NCI-H526 treated with DMSO at 0.1 percent for 48 hours (cell line): ENCODE data around the gene INO80B.
"Not testable (repeated sequence)": the region's sequence is repeated elsewhere in the genome, so short reads cannot be mapped to it uniquely, and the experiment has no call there.

Experiments used
- DNase-seq: peaks from one replicate; lab custom pipeline; 2025; lab: John Stamatoyannopoulos, UW

Gene INO80B

GRCh38 chr2:74426181-74426758, 28.6 kb upstream of the INO80B start:
- no peak for DNase-seq

- DNase-seq: no peak
Observed at GRCh38 chr2:74427551-74427950, 27.3 kb upstream of the INO80B start.

GRCh38 chr2:74428675-74429074, 26.2 kb upstream of the INO80B start:
- DNase-seq: no peak

DNA sequence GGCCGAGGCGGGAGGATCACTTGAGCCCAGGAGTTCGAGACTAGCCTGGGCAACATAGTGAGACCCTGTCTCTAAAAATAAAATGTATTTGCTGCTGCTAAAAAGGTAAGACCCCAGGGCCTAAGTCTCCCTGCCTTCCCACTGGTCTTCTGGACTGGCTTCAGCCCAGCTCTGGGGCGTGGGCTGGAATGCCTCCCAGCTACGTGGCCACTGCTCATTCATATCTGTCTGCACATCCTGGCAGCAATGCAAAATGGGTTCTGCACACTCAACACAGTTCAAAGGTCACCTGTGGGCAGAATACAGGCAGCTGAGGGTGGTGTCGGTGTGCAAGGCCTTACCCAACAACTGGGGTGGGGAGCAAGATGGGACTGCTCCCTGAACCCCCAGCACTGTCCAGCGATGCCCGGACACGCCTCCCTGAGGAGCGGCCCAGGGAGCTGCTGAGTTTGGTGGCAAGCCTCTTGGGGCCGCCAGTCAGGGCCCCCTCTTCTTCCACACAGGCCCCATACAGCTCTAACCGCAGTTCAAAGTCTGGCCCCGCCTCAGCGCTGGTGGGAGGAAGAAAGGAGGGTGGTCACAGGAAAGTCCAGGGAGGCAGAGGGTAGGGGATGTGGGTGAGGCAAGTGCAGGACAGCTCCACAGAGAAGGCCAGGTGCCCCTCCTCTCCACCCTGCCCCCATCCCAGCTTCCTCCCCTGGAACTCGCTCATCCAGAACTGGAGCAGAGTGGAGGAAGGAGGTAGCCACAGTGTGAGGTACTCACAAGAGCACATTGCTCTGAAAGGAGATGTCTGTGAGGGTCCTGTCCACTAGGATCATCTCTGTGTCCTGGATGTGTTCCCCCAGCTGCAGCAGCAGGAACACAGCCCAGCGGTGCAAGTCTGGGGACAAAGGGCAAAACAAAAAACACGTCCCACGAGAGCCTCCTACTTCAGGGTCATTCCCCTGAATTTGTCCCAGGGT, 25.1 kb upstream of the INO80B start:
- DNase-seq: no peak

DNA sequence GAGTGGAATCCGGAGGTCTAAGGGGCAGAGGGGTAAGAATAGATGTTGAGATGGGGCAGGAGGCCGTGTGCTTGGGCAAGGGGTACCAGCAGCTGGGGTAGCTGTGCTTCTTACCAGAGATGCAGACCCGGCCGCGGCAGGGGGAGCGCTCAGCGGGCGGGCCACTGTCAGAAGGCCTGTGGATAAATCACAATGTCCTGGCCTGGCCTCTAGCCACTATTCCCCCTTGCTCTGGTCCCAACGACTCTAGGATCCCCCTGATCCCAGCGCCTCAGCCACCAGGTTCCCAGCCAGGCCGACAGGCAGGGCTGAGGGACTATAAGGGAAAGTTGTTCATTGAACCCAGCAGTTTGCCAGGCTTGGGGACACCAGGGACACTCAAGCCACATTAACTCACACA, 24.4 kb upstream of the INO80B start:
- no peak for DNase-seq

GRCh38 chr2:74436111-74436805, 18.6 kb upstream of the INO80B start:
- no peak for DNase-seq

- DNase-seq: no peak
Observed at GRCh38 chr2:74436848-74437695, 17.8 kb upstream of the INO80B start.

GRCh38 chr2:74438248-74438647, 16.6 kb upstream of the INO80B start:
- DNase-seq: no peak

DNA sequence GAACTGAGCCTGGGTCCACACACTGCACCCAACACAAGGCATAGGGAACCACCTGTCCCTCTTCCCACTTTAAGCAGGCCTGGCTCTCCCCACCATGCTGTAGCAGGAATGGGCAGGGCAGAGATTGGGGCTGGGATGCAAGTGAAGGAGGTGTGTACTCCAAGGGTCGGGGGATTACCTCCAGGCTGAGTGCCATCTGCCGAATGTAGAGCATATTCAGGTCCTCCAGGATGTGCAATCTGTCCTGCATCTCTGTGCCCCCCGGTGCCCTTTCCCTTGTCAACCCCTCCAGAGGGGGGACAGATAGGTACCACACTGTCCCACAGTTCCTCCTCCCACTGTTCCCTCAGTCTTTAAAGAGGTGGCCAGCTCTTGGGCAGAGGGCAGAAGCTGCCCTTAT, 15.5 kb upstream of the INO80B start:
- DNase-seq: no peak

GRCh38 chr2:74439803-74440377, 15.0 kb upstream of the INO80B start:
- DNase-seq: no peak

DNA sequence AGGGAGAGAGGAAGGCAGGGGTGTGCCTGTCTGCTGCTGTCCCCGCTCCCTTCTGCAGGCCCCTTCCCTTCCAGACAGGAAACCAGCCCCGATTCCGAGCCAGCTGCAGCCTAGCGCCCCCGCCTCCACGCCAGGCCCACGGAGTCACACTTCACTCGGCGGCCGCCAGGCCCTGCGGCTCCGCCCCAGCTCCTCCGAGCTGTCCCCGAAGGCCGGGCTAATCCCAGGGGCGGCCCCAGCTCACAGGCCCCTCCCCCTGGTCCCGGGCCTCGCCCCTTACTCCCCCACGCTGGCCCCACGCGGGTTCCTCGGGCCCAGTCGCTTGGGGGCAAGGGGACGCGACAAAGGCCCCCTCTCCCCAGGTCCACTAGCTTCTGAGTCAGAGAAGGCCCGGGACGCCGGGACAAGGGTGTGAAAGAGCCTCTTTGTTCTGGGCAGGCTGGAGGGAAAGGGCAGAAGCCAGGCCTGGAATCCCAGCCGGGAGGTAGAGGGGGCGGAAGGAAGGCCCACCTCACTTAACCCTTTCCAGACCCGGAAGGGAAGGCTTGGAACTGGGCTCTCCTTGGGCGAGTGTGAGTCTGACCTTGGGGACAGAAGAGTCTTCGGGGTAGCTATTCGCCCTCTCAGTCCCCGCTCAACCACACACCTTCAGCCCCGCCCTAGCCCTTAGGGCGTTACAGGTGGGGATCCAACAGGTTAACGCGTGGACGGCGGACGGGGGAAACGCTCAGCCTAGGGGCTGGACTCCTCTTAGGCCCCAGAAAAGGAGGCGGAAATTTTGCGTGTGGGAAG, 14.3 kb upstream of the INO80B start:
- DNase-seq: peak; percentile 65

DNA sequence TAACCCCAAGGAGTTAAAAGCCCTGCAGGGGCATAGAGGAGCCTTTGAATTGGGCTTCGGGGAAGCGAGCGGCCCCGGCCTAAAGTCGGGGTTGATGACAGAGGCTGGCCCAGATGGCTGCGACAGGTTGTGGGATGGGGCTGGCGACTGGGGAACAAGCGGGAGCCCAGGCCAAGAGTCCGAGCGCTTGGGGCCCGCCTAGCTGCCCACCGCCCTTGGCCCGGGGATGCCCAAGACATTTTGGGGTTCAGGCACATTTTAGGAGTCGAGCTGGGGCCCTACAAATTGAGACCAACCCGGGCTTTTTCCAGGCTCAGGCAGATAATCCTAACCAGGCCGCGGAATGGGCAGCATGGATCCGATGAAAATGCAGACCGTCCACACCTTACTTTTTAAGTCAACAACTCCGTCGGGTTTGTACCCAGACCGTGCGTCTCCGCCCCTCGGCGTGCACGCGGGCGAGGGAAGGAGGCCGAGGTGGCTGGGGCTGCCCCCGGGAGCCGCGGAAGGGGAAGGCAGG, 13.7 kb upstream of the INO80B start:
- DNase-seq: no peak

DNA sequence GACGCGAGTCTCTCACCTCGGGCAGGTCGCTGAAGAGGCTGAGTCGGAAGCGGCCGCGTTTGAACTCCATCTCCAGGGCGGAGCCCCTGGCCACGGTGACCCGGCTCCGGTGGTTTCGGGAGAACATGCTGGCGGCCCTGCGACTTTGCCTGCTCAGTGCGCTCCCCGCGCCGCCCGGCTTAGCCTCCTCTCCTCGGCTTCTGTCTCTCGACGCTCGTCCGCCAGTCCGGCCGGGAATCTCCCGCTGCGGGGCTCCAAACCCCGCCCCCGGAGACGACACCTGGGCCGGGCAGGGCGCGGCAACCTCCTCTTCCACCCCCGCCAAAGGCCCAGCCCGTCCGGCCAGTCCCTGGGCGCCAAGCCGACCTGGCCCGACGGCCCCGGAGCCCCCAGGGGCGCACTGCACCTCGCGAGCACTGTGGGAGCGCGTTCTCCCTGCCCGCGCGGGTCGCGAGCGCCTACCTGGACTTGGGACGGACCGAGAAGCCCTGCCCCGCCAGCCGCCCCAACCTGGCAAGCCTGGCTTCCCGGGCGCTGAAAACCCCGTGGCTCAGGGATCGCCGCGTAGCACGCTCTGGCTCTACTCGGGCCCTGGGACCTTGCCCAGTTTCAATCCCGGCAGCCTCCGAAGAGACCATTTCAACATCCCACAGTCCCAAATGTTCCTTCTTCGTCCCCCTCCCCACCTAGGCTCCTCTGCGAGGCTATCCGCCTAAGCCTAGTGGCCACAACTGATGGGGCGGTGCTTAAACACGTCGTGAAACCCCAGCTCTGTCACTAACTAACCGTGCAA, 13.0 kb upstream of the INO80B start, which contains the start of gene RTKN:
TSS of gene RTKN (minus strand) at position 248 of the 793 bp plus-strand sequence. CDS start at position 127, 121 bp downstream.
- peak; percentile 69 for DNase-seq

DNA sequence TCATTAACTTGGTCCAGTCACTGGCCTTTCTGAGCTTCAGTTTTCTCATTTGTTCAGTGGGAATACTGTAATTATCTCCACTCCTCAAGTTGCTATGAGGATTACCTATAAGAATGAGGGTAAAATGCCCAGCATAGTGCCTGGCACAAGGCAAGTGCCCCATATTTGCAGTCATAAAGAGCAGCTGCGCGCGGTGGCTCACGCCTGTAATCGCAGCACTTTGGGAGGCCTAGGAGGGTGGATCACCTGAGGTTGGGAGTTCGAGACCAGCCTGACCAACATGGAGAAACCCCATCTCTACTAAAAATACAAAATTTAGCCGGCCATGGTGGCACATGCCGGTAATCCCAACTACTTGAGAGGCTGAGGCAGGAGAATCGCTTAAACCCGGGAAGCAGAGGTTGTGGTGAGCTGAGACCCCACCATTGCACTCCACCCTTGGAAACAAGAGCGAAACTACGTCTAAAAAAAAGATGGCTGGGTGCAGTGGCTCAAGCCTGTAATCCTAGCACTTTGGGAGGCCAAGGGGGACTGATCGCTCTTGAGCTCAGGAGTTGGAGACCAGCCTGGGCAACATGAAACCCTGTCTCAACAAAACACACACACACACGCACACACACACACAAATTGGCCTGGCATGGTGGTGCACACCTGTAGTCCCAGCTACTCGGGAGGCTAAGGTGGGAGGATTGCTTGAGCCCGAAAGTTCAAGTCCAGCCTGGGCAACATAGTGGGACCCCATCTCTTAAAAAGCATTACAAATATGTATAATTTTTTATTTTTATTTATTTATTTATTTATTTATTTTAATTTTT, 12.2 kb upstream of the INO80B start:
- DNase-seq: not testable (repeated sequence)

DNA sequence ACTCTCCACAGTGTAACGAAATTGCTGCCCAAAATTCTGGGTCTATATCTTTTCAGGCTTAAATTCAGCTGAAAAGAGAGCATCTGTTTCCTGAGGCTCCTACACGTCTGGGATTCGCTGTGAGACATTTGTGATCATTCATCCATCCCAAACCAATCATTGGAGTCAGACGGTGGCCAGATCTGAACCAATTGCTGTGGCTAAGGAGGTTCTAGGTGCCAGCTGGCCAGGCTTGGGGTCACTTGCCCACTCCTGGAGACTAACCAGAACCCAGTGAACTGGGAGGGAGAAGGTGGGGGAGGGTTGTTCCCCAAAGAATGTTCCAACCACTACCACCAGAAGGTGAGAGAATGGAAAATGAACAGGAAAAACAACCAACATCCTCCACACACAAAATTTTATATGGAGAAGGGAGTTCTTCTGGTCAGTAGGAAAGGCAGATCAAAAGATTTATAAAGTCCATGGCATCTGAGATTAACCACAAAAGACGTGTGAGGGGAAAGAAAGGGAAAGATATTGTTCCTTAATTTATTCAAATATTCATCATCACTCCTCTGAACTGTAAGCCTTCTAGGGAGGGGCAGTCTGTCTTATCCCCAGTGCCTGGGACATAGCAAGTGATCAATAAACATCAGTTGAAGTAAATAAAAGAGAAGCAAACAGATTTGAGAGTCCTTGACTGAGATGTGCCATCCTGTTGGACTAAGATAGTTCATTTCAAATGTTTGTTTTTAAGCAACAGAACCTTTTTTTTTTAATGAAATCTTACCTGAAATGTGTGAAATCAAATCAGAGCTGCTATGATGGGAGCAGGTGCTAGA, 10.2 kb upstream of the INO80B start:
- no peak for DNase-seq

GRCh38 chr2:74447230-74447999, 7.5 kb upstream of the INO80B start:
- DNase-seq: no peak

DNA sequence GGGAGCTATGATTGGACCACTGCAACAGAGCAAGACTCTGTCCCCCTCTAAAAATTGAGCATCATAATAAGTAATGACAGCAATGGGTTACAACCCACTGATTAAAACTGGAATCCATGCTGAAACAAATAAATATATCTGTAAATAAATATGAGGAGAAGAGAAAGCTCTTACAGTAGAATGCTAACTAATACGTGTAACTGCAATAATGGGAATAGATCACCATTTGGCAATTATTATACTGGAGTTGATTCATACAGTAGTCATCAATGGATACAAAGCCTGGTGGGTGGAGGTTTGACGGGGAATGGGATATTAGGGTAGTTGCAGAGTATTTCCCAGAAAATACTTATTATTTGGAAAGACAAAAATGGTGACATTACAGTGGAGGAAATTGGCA, 6.1 kb upstream of the INO80B start:
- no peak for DNase-seq
